Hindlimb muscle (tissue), 1 donor: ENCODE results near the gene TNFRSF21. TPM values are rescaled to one million over a fixed set of nuclear protein-coding genes. Genes with fewer than 3 reads are reported as not detected.
A peak's percentile ranks its signal among the peaks of the same experiment; 100 is the strongest.
"Not testable (repeated sequence)": the region's sequence is repeated elsewhere in the genome, so short reads cannot be mapped to it uniquely, and the experiment has no call there.

ENCODE experiments used
- DNase-seq: peaks from one replicate; pipeline ENCODE4 v3.0.0-alpha.2; 2013
- polyA plus RNA-seq: library from polyadenylated mRNA; unstranded; fragments of 120-200 nt; gene quantifications from one replicate; pipeline ENCODE4 v1.2.1, GENCODE V29; 2013; ENCODE audit not compliant: insufficient read length

Gene TNFRSF21
- polyA plus RNA-seq, 1 donor, result 22.9 TPM

- DNase-seq, result no peak
Observed at GRCh38 chr6:47288267-47289090, 21.2 kb downstream of the TNFRSF21 start.

DNA sequence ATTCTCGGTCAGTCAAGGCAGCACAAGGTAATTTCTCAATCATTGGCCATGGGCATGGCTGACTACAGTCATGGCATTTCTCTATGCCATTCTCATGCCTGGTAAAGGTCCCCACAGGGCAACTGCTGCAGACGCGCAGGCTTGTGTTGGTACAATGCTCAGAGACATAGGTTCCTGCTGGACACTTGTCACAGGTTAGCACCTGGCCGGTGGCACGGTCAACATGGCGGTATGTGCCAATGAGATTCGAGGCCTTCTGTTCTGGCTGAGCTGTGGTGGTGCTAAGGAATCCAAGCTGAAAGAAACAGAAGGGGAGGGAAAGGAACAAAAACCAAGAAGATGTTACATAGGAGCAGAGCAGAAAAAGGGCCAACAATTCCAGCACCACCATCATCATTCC, 23.4 kb downstream of the TNFRSF21 start:
- no peak for DNase-seq

DNA sequence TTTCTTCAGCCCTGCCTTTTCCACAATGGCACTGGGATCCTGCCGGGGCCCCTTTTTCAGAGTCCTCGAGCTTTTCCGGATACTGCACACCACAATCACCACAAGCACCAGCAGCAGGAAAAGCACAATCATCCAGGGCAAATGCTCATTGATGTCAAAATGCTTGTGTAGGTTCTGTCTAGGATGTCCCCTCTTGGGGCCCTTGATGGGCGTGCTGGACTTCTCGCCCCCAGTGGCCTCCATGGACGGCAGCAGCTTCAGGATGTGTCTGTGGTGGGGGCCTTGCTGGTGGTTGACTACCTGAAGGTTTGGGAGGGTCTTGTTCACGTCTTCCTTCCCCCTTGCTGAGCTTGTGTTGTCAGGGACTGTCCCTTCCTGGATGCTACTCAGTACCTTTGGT, 25.7 kb downstream of the TNFRSF21 start:
- no peak for DNase-seq

- no peak for DNase-seq
Observed at GRCh38 chr6:47278545-47278944, 31.2 kb downstream of the TNFRSF21 start.

- no peak for DNase-seq
Observed at GRCh38 chr6:47277702-47278101, 32.0 kb downstream of the TNFRSF21 start.

DNA sequence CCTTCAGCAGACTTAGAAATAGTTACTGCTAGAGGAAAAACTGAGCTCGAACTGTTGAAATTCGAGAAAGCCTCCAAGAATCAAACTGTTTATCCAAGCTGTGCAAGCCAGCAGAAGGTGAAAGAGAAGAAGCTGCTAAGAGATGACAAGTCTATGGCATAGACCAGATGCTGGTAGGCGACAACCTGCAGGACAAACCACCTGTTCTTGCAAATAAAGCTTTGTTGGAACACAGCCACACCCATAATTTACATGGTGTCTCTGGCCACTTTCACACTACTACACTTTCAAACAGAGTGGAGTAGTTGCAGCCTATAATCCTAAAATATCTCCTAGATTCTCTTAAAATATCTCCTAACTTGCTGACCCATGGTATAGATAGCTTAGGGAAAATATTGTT, 33.3 kb downstream of the TNFRSF21 start:
- DNase-seq, result no peak

- no peak for DNase-seq
Observed at GRCh38 chr6:47275640-47276039, 34.1 kb downstream of the TNFRSF21 start.

- DNase-seq, result not testable (repeated sequence)
Observed at GRCh38 chr6:47275132-47275531, 34.6 kb downstream of the TNFRSF21 start.

DNA sequence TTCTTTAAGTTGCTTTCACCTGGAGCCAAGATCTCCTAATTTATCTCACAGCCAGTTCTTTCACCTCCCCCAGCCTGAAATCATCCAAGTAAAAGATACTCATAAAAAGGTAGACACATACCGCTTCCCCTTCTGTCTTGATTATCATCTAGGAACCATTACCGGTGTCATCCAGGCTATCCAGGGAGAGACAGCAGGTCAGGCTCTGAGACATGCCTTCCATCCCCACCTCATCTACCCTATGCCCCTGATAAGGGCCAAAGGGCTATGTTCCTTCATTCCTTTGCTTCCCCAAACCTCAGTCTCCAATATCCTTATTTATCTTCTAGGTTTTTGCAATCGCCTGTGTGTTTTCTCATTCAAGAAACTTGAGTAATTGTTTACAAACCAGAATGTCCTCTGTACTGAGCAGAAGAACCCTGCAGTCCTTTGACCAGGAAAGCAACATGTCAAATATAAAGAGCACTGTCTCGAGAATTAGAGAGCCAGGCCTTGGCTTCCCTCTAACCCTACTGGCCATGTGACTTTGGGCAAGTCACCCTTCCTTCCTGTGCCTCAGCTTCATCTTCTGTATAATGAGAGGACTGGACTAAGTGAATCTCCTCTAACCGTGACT, 41.0 kb downstream of the TNFRSF21 start:
- no peak for DNase-seq

GRCh38 chr6:47267301-47267700, 42.4 kb downstream of the TNFRSF21 start:
- DNase-seq, result no peak

DNA sequence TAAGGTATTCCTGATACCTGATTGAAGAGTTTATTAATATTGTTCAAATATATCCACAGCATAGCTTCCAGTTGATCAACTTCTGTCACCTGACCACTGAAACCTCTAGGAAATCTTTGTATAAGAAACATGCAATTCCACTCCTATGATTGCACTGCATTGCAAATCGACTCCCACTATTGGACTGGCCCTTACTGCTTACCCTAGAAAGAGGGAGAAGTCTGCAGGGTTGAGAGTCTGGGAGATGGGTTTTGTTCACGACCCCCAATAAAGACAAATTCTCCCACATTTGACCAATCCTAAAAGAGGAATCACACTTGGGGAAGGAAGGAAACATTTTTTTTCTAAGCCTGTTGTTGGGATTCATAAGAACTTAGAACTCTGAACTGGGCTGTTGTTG, 43.7 kb downstream of the TNFRSF21 start:
- DNase-seq, result no peak

GRCh38 chr6:47264775-47265184, 44.9 kb downstream of the TNFRSF21 start:
- peak; percentile 39 for DNase-seq

GRCh38 chr6:47263268-47263667, 46.4 kb downstream of the TNFRSF21 start:
- DNase-seq, result no peak

DNA sequence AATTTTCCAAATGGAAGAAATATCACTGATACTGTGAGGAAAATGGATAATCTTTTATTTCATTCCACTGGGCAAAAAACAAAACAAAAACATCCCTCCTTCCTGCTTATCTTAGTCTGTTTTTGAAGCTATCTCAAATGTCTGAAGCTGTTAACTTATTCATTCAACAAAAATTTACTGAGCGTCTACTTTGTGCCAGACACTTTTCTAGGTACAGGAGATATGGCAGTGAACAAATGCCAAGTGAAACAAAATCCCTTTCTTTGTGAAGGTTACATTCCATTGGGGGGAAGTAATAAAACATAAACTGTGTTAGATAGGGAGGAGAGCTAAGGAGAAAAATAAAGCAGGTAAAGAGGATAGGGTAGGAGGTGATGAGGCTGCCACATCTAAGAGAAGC, 47.5 kb downstream of the TNFRSF21 start:
- DNase-seq, result no peak

DNA sequence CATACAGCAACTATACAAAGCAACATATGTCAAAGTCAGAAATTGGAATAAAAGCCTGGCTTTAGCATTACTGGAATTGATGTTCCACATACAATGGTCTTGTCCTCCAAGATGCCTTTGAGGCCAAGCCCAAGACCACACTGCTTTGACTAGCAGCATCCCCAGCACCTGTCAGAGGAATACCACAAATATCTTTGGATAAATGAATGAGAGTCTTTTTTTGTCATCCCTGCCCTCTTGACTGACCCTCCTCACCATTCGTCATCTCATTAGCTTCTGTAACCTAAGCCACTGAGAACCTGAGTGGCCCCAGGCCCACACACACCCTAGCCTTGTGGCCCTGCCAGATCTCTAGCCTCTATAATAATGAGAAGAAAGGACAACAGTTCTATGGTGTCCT, 48.5 kb downstream of the TNFRSF21 start:
- no peak for DNase-seq

DNA sequence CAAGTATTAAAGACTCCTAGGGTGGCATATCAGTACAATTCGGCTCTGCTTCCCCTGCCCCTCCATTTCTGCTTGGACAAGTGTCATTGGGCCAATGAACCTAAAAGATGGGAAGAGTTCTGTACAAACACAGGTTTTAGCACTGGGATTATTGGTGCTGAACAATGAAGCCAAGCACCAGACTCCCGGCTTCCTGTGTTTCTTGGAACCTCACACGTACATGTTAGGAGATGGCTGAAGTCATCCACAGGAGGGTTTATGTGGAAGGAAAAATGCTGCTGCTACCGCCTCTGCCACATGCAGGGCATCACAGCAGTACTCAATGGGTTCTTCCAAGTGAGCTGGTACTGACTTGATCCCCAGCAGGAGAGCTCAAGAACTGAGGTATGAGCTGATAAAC, 49.7 kb downstream of the TNFRSF21 start:
- no peak for DNase-seq

GRCh38 chr6:47258724-47259347, 50.9 kb downstream of the TNFRSF21 start:
- DNase-seq, result no peak

DNA sequence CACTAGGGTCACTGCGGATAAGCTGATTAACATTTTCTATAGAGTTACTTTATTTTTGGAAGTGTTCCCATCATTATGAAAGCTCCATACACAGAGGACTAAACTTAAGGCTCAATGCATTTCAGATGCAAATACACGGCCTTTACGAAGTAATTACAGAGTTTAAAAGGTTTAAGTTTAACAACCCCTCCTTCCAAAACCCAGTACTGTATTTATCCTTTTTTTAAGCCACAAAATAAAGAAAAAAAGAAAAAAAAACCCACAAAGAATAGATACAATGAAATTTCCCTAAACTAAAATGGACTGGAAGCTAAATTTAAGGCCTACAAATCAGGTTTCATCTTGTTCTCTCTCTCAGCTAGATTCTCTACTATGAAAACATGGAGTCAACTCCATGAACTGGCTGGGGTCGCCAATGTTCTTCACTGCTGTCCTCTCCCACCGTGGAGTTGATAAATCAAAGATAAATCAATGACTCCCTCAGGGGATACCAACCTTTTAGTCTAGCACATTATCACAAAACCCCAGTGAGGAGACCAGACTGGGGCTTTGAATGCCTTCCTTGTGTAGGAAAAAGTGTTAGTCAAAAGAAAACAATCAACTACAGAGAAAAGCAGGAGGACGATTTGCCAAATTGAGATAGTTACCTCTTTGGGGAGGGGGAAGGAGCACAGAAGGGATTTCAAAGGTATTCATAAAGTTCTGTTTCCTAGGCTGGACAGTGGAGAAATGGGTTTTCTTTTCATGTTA, 52.5 kb downstream of the TNFRSF21 start:
- DNase-seq, result no peak

GRCh38 chr6:47256361-47256760, 53.3 kb downstream of the TNFRSF21 start:
- no peak for DNase-seq

- no peak for DNase-seq
Observed at GRCh38 chr6:47254906-47255305, 54.8 kb downstream of the TNFRSF21 start.

DNA sequence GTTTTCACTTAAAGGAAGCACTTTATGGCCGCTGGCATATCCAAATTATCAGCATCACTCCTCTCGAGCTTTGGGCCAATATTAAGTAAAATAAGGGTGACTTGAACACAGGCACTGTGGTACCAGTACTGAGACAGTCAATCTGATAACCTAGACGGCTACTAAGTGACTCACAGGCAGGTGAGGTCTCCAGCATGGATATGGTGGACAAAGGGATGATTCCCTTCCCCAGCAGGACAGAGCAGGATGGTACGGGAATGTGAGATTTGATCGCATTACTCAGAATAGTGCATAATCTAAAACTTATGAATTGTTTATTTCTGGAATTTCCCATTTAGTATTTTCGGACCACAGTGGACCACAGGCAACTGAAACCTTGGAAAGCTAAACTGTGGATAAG, 55.7 kb downstream of the TNFRSF21 start:
- DNase-seq, result no peak

DNA sequence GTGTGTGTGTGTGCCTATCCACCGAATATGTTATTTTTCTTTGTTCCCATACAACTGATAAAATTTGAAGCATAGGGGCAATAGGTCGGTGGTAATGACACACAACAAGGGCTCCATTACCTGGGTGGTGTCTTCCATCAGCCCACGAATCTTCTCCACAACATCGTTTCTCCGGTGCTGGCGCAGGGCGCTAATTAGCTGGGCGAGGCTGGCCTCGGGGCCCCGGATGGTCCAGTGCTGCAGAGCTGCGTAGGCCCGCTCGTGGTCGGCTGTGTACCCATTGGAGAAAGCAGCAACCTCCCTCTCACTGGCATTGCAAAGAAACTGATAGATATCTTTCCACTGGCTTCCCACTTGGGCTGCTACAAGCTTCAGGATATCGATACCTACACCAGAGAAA, 56.6 kb downstream of the TNFRSF21 start:
- no peak for DNase-seq

DNA sequence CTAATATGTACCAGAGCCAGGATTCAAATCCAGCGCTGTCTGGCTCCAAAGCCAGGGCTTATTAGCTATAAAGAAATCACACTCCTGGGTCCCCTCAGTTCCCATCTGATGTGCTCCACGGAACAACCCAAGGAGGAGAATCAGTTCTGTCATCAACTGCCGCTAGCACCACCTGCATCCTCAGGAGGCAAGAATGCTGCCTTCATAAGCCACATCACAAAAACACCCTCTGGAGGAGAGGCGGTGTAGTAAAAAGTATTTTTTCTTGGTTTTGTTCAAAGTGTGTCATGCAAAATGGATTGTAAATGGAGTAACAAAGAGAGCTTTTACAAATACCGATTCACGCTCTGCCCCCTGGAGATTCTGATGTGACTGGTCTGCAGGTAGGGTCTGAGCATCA, 57.1 kb downstream of the TNFRSF21 start:
- DNase-seq, result no peak
